Liver (tissue), 9 donors: Measurements from ENCODE around the gene MYO18A. TPM values are rescaled to one million over a fixed set of nuclear protein-coding genes. Genes with fewer than 3 reads are reported as not detected.

Experiments used
- DNase-seq: peaks from one replicate; pipeline ENCODE4 v3.0.0-alpha.2; 2017; ENCODE audit warnings: low spot score
- H3K27ac ChIP-seq, 2 donors: one replicate each; pipeline ENCODE4 v1.7.0; 2013; ENCODE audit warnings: inconsistent platforms in 2 of 2, low read length in 2 of 2, control low read depth in 1 of 2, low read depth in 1 of 2, mild to moderate bottlenecking in 1 of 2
- H3K27me3 ChIP-seq, 4 donors: one replicate each; pipeline versions ENCODE4 v1.6.1 to v1.7.0; 2013; ENCODE audit warnings: low read length in 3 of 4, inconsistent platforms in 1 of 4, mild to moderate bottlenecking in 1 of 4, moderate library complexity in 1 of 4; ENCODE audit not compliant: control insufficient read depth in 4 of 4, insufficient read depth in 4 of 4
- H3K36me3 ChIP-seq, 4 donors: one replicate each; pipeline versions ENCODE4 v1.6.1 to v1.7.0; 2013; ENCODE audit warnings: low read length in 3 of 4, mild to moderate bottlenecking in 3 of 4, low read depth in 1 of 4, moderate library complexity in 1 of 4; ENCODE audit not compliant: control insufficient read depth in 4 of 4, insufficient read depth in 3 of 4
- H3K4me1 ChIP-seq, 4 donors: one replicate each; pipeline versions ENCODE4 v1.6.1 to v1.7.0; 2013; ENCODE audit warnings: low read length in 3 of 4, mild to moderate bottlenecking in 3 of 4, moderate library complexity in 1 of 4; ENCODE audit not compliant: control insufficient read depth in 4 of 4, insufficient read depth in 4 of 4
- H3K4me3 ChIP-seq, 3 donors: one replicate each; pipeline versions ENCODE4 v1.6.1 to v1.7.0; 2013; ENCODE audit warnings: low read length in 3 of 3, control low read depth in 1 of 3, low read depth in 1 of 3, mild to moderate bottlenecking in 1 of 3
- H3K9ac ChIP-seq, 2 donors: one replicate each; pipeline ENCODE4 v1.7.0; 2013; ENCODE audit warnings: low read length in 2 of 2, mild to moderate bottlenecking in 2 of 2, moderate library complexity in 2 of 2, control low read depth in 1 of 2, low read depth in 1 of 2
- H3K9me3 ChIP-seq, 4 donors: one replicate each; pipeline versions ENCODE4 v1.6.1 to v1.7.0; 2013; ENCODE audit warnings: low read length in 3 of 4; ENCODE audit not compliant: control insufficient read depth in 4 of 4
- ATF3 ChIP-seq: IDR thresholded peaks from 2 replicates; pipeline ENCODE4 v1.6.1; 2016; ENCODE audit warnings: antibody characterized with exemption
- CTCF ChIP-seq: fragments of 150-350 bp; IDR thresholded peaks from 2 replicates; pipeline ENCODE4 v1.5.1; 2017; ENCODE audit warnings: improper control_type of control experiment, low read depth, low read length; ENCODE audit not compliant: missing input control
- EGR1 ChIP-seq, 2 donors: IDR thresholded peaks; 2 replicates each; pipeline ENCODE4 v1.6.1; 2016 to 2018; ENCODE audit warnings: antibody characterized with exemption in 2 of 2, low read depth in 2 of 2
- FOXA1 ChIP-seq: IDR thresholded peaks from 2 replicates; pipeline ENCODE4 v1.6.1; 2016; ENCODE audit warnings: antibody characterized with exemption
- FOXA2 ChIP-seq: IDR thresholded peaks from 2 replicates; pipeline ENCODE4 v1.6.1; 2016; ENCODE audit warnings: antibody characterized with exemption
- GABPA ChIP-seq, 2 donors: IDR thresholded peaks in 1 of 2; conservative IDR thresholded peaks in 1 of 2; 2 replicates each; pipeline ENCODE4 v1.6.1; 2016; ENCODE audit warnings: antibody characterized with exemption in 2 of 2, mild to moderate bottlenecking in 1 of 2, moderate library complexity in 1 of 2
- HNF4A ChIP-seq, 2 donors: conservative IDR thresholded peaks; 2 replicates each; pipeline ENCODE4 v1.6.1; 2016; ENCODE audit warnings: antibody characterized with exemption in 2 of 2, mild to moderate bottlenecking in 2 of 2
- HNF4G ChIP-seq: IDR thresholded peaks from 2 replicates; pipeline ENCODE4 v1.6.1; 2016; ENCODE audit warnings: antibody characterized with exemption
- JUND ChIP-seq, 2 donors: IDR thresholded peaks; 2 replicates each; pipeline ENCODE4 v1.6.1; 2016; ENCODE audit warnings: antibody characterized with exemption in 2 of 2
- MAX ChIP-seq: IDR thresholded peaks from 2 replicates; pipeline ENCODE4 v1.6.1; 2016; ENCODE audit warnings: antibody characterized with exemption
- NR2F2 ChIP-seq: IDR thresholded peaks from 2 replicates; pipeline ENCODE4 v1.6.1; 2016; ENCODE audit warnings: antibody characterized with exemption
- RAD21 ChIP-seq, 2 donors: IDR thresholded peaks; 2 replicates each; pipeline ENCODE4 v1.6.1; 2016; ENCODE audit warnings: antibody characterized with exemption in 2 of 2, mild to moderate bottlenecking in 2 of 2
- RXRA ChIP-seq, 2 donors: IDR thresholded peaks; 2 replicates each; pipeline ENCODE4 v1.6.1; 2017 to 2018; ENCODE audit warnings: antibody characterized with exemption in 2 of 2, mild to moderate bottlenecking in 1 of 2
- SP1 ChIP-seq: IDR thresholded peaks from 2 replicates; pipeline ENCODE4 v1.6.1; 2018; ENCODE audit warnings: antibody characterized with exemption, mild to moderate bottlenecking
- TAF1 ChIP-seq: conservative IDR thresholded peaks from 2 replicates; pipeline ENCODE4 v1.6.1; 2016; ENCODE audit warnings: antibody characterized with exemption, mild to moderate bottlenecking
- YY1 ChIP-seq: IDR thresholded peaks from 2 replicates; pipeline ENCODE4 v1.6.1; 2016; ENCODE audit warnings: antibody characterized with exemption, mild to moderate bottlenecking
- ZBTB33 ChIP-seq: IDR thresholded peaks from 2 replicates; pipeline ENCODE4 v1.6.1; 2016; ENCODE audit warnings: antibody characterized with exemption
- WGBS: extraction: QIAGEN DNeasy Blood & Tissue Kit; methylation state at CpG from one replicate; pipeline ENCODE4 v1.1.7; 2013; 5-methylcytosine and 5-hydroxymethylcytosine counted together
- polyA plus RNA-seq, 2 donors: library from polyadenylated mRNA; stranded (reverse) in 1 of 2; unstranded in 1 of 2; fragments of 200-250 nt in 1 of 2; fragments of >200 nt in 1 of 2; fragmentation: Nextera tagmentation in 1 of 2; extraction: Ambion mirVana in 1 of 2; gene quantifications; one replicate each; pipeline versions ENCODE4 v1.2.1 to v1.2.3, GENCODE V29; 2013 to 2015
- total RNA-seq, 2 donors: library from RNA; depleted of rRNA; stranded (reverse); fragments of >200 nt; gene quantifications; one replicate each; pipeline ENCODE4 v1.2.3, GENCODE V29; 2014
- donor health status: healthy.
- donor health status: healthy.
- donor health status: healthy.
- donor health status: healthy.
- donor health status: healthy.

MYO18A gene
- total and polyA plus RNA-seq, 4 donors, result 26.3 to 81.6 (median 37.3) TPM

GRCh38 chr17:29095439-29095838, 84.8 kb downstream of the MYO18A start:
- no peak for TF ChIP-seq MAX
- no peak for TF ChIP-seq HNF4G
- no peak for TF ChIP-seq FOXA1
- no peak for TF ChIP-seq FOXA2
- no peak for TF ChIP-seq SP1
- TF ChIP-seq TAF1, result no peak
- TF ChIP-seq ZBTB33, result no peak

GRCh38 chr17:29094101-29094708, 86.0 kb downstream of the MYO18A start:
- Histone ChIP-seq H3K4me3 (no peak overlapping the region), H3K27me3 (no peaks in the 10 kb centered on the region), H3K36me3 (peaks cover 38 to 99% (median 88%) of the 10 kb centered on the region in 4 donors), H3K4me1 (no peaks in the 10 kb centered on the region), H3K9me3 (no peaks in the 10 kb centered on the region), H3K9ac (no peak overlapping the region), H3K27ac (no peak overlapping the region)
- no peak for TF ChIP-seq RAD21 (IDR thresholded peaks at IDR 0.05)
- TF ChIP-seq GABPA (IDR thresholded peaks at IDR 0.05 in 1 of 2, conservative IDR thresholded peaks at IDR 0.05 in 1 of 2), result no peak
- TF ChIP-seq FOXA1, result no peak
- TF ChIP-seq HNF4A (conservative IDR thresholded peaks at IDR 0.05), result no peak
- no peak for DNase-seq
- WGBS, result 94% methylated on average over 11 of the region's 11 CpGs

More at GRCh38 chr17:29095439-29095838, 84.8 kb downstream of the MYO18A start:
- no peak overlapping the region for H3K9ac ChIP-seq
- no peaks in the 10 kb centered on the region for H3K4me1 ChIP-seq
- no peak overlapping the region for H3K27ac ChIP-seq
- 94% methylated on average over 6 of the region's 6 CpGs for WGBS
- H3K27me3 ChIP-seq, result no peaks in the 10 kb centered on the region
- no peaks in the 10 kb centered on the region for H3K9me3 ChIP-seq
- H3K36me3 ChIP-seq, result peaks cover 37 to 100% (median 81%) of the 10 kb centered on the region in 4 donors
- no peak for DNase-seq
- no peak overlapping the region for H3K4me3 ChIP-seq

GRCh38 chr17:29093090-29093871, 86.9 kb downstream of the MYO18A start:
- DNase-seq, result no peak
- no peaks in the 10 kb centered on the region for H3K4me1 ChIP-seq
- TF ChIP-seq NR2F2 (no peak), FOXA1 (no peak), GABPA (IDR thresholded peaks at IDR 0.05 in 1 of 2, conservative IDR thresholded peaks at IDR 0.05 in 1 of 2) (no peak), TAF1 (no peak), ATF3 (no peak), RXRA (IDR thresholded peaks at IDR 0.05) (no peak), FOXA2 (no peak), EGR1 (IDR thresholded peaks at IDR 0.05; ENCODE audit: low read depth in 2 of 2) (no peak), ZBTB33 (no peak), MAX (no peak), SP1 (no peak), YY1 (no peak), JUND (IDR thresholded peaks at IDR 0.05) (no peak), HNF4G (no peak), CTCF (no peak)
- 96% methylated on average over 20 of the region's 20 CpGs for WGBS
- no peak overlapping the region for H3K4me3 ChIP-seq
- H3K27me3 ChIP-seq, result no peaks in the 10 kb centered on the region
- no peaks in the 10 kb centered on the region for H3K9me3 ChIP-seq
- no peak overlapping the region for H3K27ac ChIP-seq
- H3K36me3 ChIP-seq, result peaks cover 31 to 96% (median 86%) of the 10 kb centered on the region in 4 donors
- H3K9ac ChIP-seq, result no peak overlapping the region
